ENCODE data around the gene NAXE. TPM values are rescaled to one million over a fixed set of nuclear protein-coding genes. Genes with fewer than 3 reads are reported as not detected.
A peak's percentile ranks its signal among the peaks of the same experiment; 100 is the strongest.

Gene NAXE
- total RNA-seq, 1 donor = 63.7 TPM

GRCh38 chr1:156566436-156566835, 25.1 kb upstream of the NAXE start:
- Histone ChIP-seq H3K4me2 (ENCODE audit: insufficient read depth, low read length) (no peak overlapping the region), H4K20me1 (ENCODE audit: insufficient read depth, low read length) (no peaks in the 10 kb centered on the region), H3K36me3 (ENCODE audit: insufficient read depth, low read length) (peaks cover 46% of the 10 kb centered on the region)

GRCh38 chr1:156571261-156571852, 20.2 kb upstream of the NAXE start:
- Histone ChIP-seq H3K79me2 (ENCODE audit: insufficient read depth, low read length) (peaks cover 16% of the 10 kb centered on the region), H4K20me1 (ENCODE audit: insufficient read depth, low read length) (no peaks in the 10 kb centered on the region), H2AFZ (ENCODE audit: low read length) (peak overlapping the region; percentile 71), H3K9me3 (ENCODE audit: low read depth, low read length) (no peaks in the 10 kb centered on the region), H3K36me3 (ENCODE audit: insufficient read depth, low read length) (peaks cover 16% of the 10 kb centered on the region), H3K27me3 (ENCODE audit: insufficient read depth, low read length) (peaks cover 18% of the 10 kb centered on the region), H3K4me1 (ENCODE audit: insufficient read depth, low read length) (peaks cover 17% of the 10 kb centered on the region), H3K4me2 (ENCODE audit: insufficient read depth, low read length) (peak overlapping the region; percentile 89), H3K4me3 (ENCODE audit: insufficient read depth, low read length) (peak overlapping the region; percentile 81), H3K27ac (ENCODE audit: low read depth, low read length) (peak overlapping the region; percentile 72)
- TF ChIP-seq CTCF (IDR thresholded peaks at IDR 0.05; ENCODE audit: extremely low read depth, low read depth, low read length) = no peak
- DNase-seq (ENCODE audit: insufficient read length, low spot score, missing footprints) = peak; percentile 96

More at GRCh38 chr1:156566436-156566835, 25.1 kb upstream of the NAXE start:
- Histone ChIP-seq H3K27me3 (ENCODE audit: insufficient read depth, low read length) (no peaks in the 10 kb centered on the region), H3K79me2 (ENCODE audit: insufficient read depth, low read length) (peaks cover 16% of the 10 kb centered on the region), H3K9me3 (ENCODE audit: low read depth, low read length) (no peaks in the 10 kb centered on the region), H2AFZ (ENCODE audit: low read length) (no peak overlapping the region), H3K4me3 (ENCODE audit: insufficient read depth, low read length) (no peak overlapping the region), H3K27ac (ENCODE audit: low read depth, low read length) (no peak overlapping the region), H3K4me1 (ENCODE audit: insufficient read depth, low read length) (peaks cover 8% of the 10 kb centered on the region)
- TF ChIP-seq CTCF (IDR thresholded peaks at IDR 0.05; ENCODE audit: extremely low read depth, low read depth, low read length) = no peak
- DNase-seq (ENCODE audit: insufficient read length, low spot score, missing footprints) = no peak

GRCh38 chr1:156571919-156572662, 19.5 kb upstream of the NAXE start, which contains the start of gene IQGAP3:
Gene IQGAP3 (minus strand): TSS chr1:156572565. CDS start chr1:156572529, 36 bp downstream.
- Histone ChIP-seq H4K20me1 (ENCODE audit: insufficient read depth, low read length) (no peaks in the 10 kb centered on the region), H3K27ac (ENCODE audit: low read depth, low read length) (peak within 1 kb of the TSS; percentile 72), H2AFZ (ENCODE audit: low read length) (peak within 1 kb of the TSS; percentile 85), H3K4me2 (ENCODE audit: insufficient read depth, low read length) (peak within 1 kb of the TSS; percentile 89), H3K4me3 (ENCODE audit: insufficient read depth, low read length) (peak within 1 kb of the TSS; percentile 81), H3K79me2 (ENCODE audit: insufficient read depth, low read length) (peaks cover 16% of the 10 kb centered on the region), H3K27me3 (ENCODE audit: insufficient read depth, low read length) (peaks cover 18% of the 10 kb centered on the region), H3K36me3 (ENCODE audit: insufficient read depth, low read length) (peaks cover 16% of the 10 kb centered on the region), H3K9me3 (ENCODE audit: low read depth, low read length) (no peaks in the 10 kb centered on the region), H3K4me1 (ENCODE audit: insufficient read depth, low read length) (peaks cover 17% of the 10 kb centered on the region)
- peak; percentile 99 for DNase-seq (ENCODE audit: insufficient read length, low spot score, missing footprints)
- TF ChIP-seq CTCF (IDR thresholded peaks at IDR 0.05; ENCODE audit: extremely low read depth, low read depth, low read length) = no peak

- H3K27ac ChIP-seq (ENCODE audit: low read depth, low read length) = no peak overlapping the region
- no peak for TF ChIP-seq CTCF (IDR thresholded peaks at IDR 0.05; ENCODE audit: extremely low read depth, low read depth, low read length)
- peak overlapping the region; percentile 89 for H3K4me2 ChIP-seq (ENCODE audit: insufficient read depth, low read length)
- peaks cover 17% of the 10 kb centered on the region for H3K4me1 ChIP-seq (ENCODE audit: insufficient read depth, low read length)
- no peaks in the 10 kb centered on the region for H3K9me3 ChIP-seq (ENCODE audit: low read depth, low read length)
- peaks cover 16% of the 10 kb centered on the region for H3K79me2 ChIP-seq (ENCODE audit: insufficient read depth, low read length)
- peak overlapping the region; percentile 81 for H3K4me3 ChIP-seq (ENCODE audit: insufficient read depth, low read length)
- peak overlapping the region; percentile 85 for H2AFZ ChIP-seq (ENCODE audit: low read length)
- DNase-seq (ENCODE audit: insufficient read length, low spot score, missing footprints) = no peak
- no peaks in the 10 kb centered on the region for H4K20me1 ChIP-seq (ENCODE audit: insufficient read depth, low read length)
- H3K36me3 ChIP-seq (ENCODE audit: insufficient read depth, low read length) = peaks cover 11% of the 10 kb centered on the region
- H3K27me3 ChIP-seq (ENCODE audit: insufficient read depth, low read length) = peaks cover 18% of the 10 kb centered on the region
These were observed 18.9 kb upstream of the NAXE start for GRCh38 chr1:156572663-156573018.

All from osteoblast (primary cell).